ENCODE data around the gene PSMB9. TPM values are rescaled to one million over a fixed set of nuclear protein-coding genes. Genes with fewer than 3 reads are reported as not detected.
A peak's percentile ranks its signal among the peaks of the same experiment; 100 is the strongest.

The PSMB9 gene
- total and polyA plus RNA-seq, 2 experiments from 2014 or later, result 2.8 to 5.5 TPM

GRCh38 chr6:32855467-32856174, 1.6 kb downstream of the PSMB9 start:
- H3K27ac ChIP-seq (ENCODE audit: low read depth), result no peak overlapping the region
- no peaks in the 10 kb centered on the region for H3K79me2 ChIP-seq (replicated peaks; ENCODE audit: insufficient read depth)
- H2AFZ ChIP-seq, result no peak overlapping the region
- H3K4me2 ChIP-seq, result no peak overlapping the region
- peaks cover 12% of the 10 kb centered on the region; the same call in 1 of the 2 replicates for H3K4me1 ChIP-seq (ENCODE audit: insufficient read depth)
- H3K4me3 ChIP-seq, result no peak overlapping the region
- TF ChIP-seq CTCF (conservative IDR thresholded peaks at IDR 0.05; ENCODE audit: low read depth in 2 of 2) (no peak), NANOG (IDR thresholded peaks at IDR 0.05; ENCODE audit: borderline replicate concordance) (no peak), ZNF114 (CRISPR knock-in tag; IDR thresholded peaks at IDR 0.05) (no peak), EZH2phosphoT487 (IDR thresholded peaks at IDR 0.05; ENCODE audit: unreplicated experiment) (no peak), JUNB (IDR thresholded peaks at IDR 0.05; ENCODE audit: unreplicated experiment) (no peak)
- Mint-ChIP-seq H3K4me3 (peak overlapping the region; percentile 34; the same call in 1 of the 3 replicates), H3K36me3 (ENCODE audit: low read depth) (peaks cover under 1% of the 10 kb centered on the region; the same call in 1 of the 3 replicates), H3K4me1 (peaks cover 22% of the 10 kb centered on the region), H3K27ac (no peak overlapping the region), H3K27me3 (ENCODE audit: insufficient read depth, low read depth, poor library complexity) (peaks cover 43% of the 10 kb centered on the region), H3K9me3 (no peaks in the 10 kb centered on the region; the same call in 2 of the 3 replicates)
- peaks cover 47% of the 10 kb centered on the region for H3K27me3 ChIP-seq (ENCODE audit: insufficient read depth)
- 0 out of 2 replicates have a peak, but pooled peaks cover 5% of the 10 kb centered on the region for H3F3A ChIP-seq (replicated peaks; ENCODE audit: low read depth)
- H3K36me3 ChIP-seq (ENCODE audit: insufficient read depth), result no peaks in the 10 kb centered on the region; the same call in 1 of the 2 replicates
- no peaks in the 10 kb centered on the region for H3K9me2 ChIP-seq (ENCODE audit: insufficient read depth)
- H4K20me1 ChIP-seq (replicated peaks; ENCODE audit: insufficient read depth), result no peaks in the 10 kb centered on the region
- no peak for ATAC-seq
- DNase-seq (ENCODE audit: low spot score), result no peak

- H3K27ac ChIP-seq (ENCODE audit: low read depth), result no peak overlapping the region
- no peak overlapping the region for H2AFZ ChIP-seq
- H3K79me2 ChIP-seq (replicated peaks; ENCODE audit: insufficient read depth), result no peaks in the 10 kb centered on the region
- no peaks in the 10 kb centered on the region for H3K9me2 ChIP-seq (ENCODE audit: insufficient read depth)
- Mint-ChIP-seq H3K9me3 (no peaks in the 10 kb centered on the region), H3K4me1 (peaks cover 22% of the 10 kb centered on the region), H3K36me3 (ENCODE audit: low read depth) (no peaks in the 10 kb centered on the region), H3K27me3 (ENCODE audit: insufficient read depth, low read depth, poor library complexity) (peaks cover 36% of the 10 kb centered on the region), H3K4me3 (no peak overlapping the region), H3K27ac (no peak overlapping the region)
- ATAC-seq (no peak), DNase-seq (ENCODE audit: low spot score) (no peak)
- no peaks in the 10 kb centered on the region for H4K20me1 ChIP-seq (replicated peaks; ENCODE audit: insufficient read depth)
- peaks cover 35% of the 10 kb centered on the region for H3K27me3 ChIP-seq (ENCODE audit: insufficient read depth)
- peaks cover 9% of the 10 kb centered on the region; the same call in 1 of the 2 replicates for H3K4me1 ChIP-seq (ENCODE audit: insufficient read depth)
- H3K4me3 ChIP-seq, result no peak overlapping the region
- no peaks in the 10 kb centered on the region for H3K36me3 ChIP-seq (ENCODE audit: insufficient read depth)
- H3K4me2 ChIP-seq, result no peak overlapping the region
- TF ChIP-seq NANOG (IDR thresholded peaks at IDR 0.05; ENCODE audit: borderline replicate concordance) (no peak), EZH2 (IDR thresholded peaks at IDR 0.05; ENCODE audit: low read depth, unreplicated experiment) (no peak), CTCF (conservative IDR thresholded peaks at IDR 0.05; ENCODE audit: low read depth in 2 of 2) (no peak), ZNF114 (CRISPR knock-in tag; IDR thresholded peaks at IDR 0.05) (no peak)
- H3F3A ChIP-seq (replicated peaks; ENCODE audit: low read depth), result 0 out of 2 replicates have a peak, but pooled peaks cover 3% of the 10 kb centered on the region
Measured at GRCh38 chr6:32857156-32857891, 3.3 kb downstream of the PSMB9 start.
